ENCODE data around the gene NPY5R.

Gene NPY5R

DNA sequence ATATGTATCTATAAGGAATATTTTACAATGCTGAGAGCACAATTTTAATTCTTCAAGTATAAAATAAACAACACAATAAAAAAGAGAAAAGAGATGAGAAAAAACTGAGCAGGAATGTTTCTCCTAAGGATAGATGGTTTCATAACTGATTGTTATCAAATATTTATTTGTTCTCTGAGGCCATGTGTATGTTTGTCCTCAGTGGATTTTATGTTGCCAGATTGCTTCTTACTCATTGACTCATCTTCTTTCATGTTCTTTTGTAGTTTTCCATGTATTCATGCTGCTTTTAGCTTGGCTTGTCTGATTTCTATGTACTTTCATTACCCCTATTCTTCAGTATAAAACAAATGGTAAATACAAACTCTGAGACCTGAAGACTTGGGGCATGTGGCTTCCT, 41.2 kb downstream of the NPY5R start:
- no peak for DNase-seq (ENCODE audit: low spot score)

DNA sequence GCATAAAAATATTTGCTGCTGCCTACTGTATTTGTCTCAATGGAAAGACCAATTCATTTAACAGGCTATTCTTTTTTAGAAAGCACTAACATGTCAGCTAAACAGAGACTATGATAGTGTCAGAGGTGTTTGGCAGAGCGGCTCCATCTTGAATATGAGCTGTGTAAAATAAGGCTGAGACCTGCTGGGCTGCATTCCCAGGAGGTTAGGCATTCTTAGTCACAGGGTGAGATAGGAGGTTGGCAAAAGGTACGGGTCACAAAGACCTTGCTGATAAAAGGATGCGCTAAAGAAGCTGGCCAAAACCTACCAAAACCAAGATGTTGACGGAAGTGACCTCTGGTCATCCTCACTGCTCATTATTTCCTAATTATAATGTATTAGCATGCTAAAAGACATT, 41.8 kb downstream of the NPY5R start:
- no peak for DNase-seq (ENCODE audit: low spot score)

DNA sequence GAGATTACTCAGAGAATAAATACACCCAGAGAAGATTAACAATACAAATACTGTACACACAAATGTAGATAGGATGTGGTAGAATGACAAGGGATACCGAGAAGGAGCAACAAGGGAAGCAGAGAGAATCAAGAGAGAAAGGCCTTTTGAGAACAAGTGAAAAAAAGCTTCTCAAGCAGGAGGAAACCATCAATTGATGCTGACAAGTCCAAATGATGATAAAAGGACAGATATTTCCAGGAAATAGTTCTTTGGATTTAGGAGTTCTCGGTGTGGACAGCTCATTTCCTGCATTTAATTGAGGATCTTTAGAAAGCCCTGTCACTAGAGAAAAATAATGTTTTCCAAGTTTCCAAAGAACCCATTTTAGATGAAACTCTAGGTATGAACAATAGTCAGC, 48.1 kb downstream of the NPY5R start:
- no peak for DNase-seq (ENCODE audit: low spot score)

DNA sequence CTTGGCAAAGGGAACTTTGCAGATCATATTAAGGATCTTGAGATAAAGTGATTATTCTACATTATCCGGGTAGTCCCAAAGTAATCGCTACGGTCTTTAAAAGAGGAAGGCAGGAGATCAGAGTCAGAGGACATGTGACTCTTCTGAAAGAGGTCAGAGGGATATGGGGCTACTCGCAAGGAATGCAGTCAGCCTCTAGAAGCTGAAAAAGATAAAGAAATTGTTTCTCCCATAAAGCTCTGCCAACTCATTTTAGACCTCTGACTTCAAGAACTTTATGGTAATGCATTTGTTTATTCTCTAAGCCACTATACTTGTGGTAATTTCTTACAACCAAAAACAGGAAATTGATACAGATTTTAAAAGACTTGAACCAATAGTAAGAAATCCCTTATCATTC, 48.6 kb downstream of the NPY5R start:
- DNase-seq (ENCODE audit: low spot score): no peak

DNA sequence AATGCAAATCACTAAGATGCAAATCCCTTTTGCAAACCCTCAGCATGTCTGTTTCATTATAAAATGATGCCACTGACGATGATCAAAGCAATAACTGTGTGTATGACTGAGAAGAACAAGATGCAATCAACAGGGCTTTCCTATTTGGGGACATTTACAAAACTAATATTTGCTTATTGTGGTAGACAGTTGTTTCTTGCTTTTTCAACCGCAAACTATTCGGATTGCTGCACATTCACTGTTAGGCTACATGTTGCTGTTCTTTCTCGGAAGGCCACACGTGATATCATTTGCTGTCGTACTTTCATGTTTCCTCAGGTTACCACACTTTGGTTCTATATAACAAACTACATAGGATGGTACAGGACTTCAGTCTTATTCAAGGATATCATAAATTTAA, 49.8 kb downstream of the NPY5R start:
- no peak for DNase-seq (ENCODE audit: low spot score)

DNA sequence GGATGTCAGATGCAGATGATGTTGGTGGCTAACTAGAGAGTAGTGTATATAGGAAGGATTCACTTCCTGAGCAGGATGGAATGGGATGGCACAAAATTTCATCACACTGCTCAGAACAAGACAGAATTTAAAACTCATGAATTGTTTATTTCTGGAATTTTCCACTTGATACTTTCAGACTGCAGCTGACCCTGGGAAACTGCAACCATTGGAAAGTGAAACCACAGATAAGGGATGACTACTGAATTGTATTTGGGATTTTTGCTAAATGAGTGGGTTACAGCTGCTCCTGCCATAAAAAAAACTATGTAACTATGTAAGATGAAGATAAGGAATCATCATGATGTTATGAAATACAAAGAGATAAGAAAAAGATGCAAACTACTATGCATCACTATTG, 51.4 kb downstream of the NPY5R start:
- DNase-seq (ENCODE audit: low spot score): no peak

DNA sequence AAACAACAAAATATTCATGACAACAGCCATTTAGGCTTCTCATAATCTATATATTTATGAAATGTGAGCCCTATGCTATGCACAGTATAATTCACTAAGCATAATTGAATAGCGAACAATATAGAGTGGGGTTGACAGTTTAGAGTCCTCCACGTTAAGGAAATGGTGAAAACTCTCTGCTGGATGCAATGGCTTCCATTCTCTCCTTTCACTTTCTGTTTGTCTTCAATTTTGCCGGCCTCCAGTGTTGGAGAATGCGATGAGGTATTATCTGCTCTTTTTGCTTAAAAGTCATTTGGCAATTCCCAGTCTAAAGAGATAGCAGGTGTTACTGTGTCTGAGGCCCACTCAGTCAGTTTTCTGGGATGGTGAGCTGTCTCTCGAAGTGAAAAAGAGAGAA, 52.1 kb downstream of the NPY5R start:
- DNase-seq (ENCODE audit: low spot score): no peak

DNA sequence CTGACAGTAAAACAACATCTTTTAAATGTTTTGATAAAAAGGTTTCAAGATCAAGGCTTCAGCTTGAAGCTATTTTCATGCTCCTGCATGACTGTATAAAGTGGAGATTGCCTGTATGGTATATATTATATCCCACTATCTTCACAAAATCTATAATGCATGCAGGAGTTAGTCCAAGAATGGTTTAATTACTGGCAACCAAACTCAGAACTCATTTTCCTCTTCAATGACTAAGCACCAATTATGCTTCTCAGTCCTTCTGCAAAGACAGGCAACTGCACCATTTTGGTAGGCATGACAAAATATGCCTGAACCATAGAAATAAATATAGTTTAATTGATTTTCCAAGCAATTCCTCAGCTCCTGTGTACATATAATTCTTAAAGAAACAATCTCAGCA, 54.5 kb downstream of the NPY5R start:
- DNase-seq (ENCODE audit: low spot score): no peak

DNA sequence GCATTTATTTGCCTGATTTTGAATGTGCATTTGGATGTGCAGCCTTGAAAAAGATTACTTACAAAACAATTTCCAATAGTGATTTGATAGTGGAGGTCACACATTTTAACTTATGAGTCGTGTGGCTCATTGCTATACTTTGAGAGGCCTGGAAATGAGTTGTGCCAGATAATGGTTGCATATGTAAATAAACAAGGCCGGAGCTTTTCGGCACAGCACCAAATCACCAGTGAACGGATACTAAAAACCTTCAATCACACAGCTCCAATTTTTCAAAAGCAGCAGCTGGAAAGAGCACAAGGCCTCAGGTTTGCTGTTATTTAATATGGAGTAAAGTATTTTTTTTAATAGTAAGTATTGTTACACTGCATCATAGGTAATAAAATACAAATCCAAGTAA, 57.2 kb downstream of the NPY5R start:
- DNase-seq (ENCODE audit: low spot score): no peak
